GM10266 (cell line): ENCODE measurements around the gene LRRC7.

ENCODE experiments used
- DNase-seq: peaks from one replicate; pipeline ENCODE4 v3.0.0; 2012; ENCODE audit errors: extremely low spot score
- TF ChIP-seq, protein P1 (sequence below): IDR thresholded peaks from 2 replicates; pipeline ENCODE4 v1.5.1; 2012; ENCODE audit warnings: mild to moderate bottlenecking, low read depth; ENCODE audit not compliant: control insufficient read depth, insufficient read depth; ENCODE audit errors: missing control alignments

LRRC7 gene

DNA sequence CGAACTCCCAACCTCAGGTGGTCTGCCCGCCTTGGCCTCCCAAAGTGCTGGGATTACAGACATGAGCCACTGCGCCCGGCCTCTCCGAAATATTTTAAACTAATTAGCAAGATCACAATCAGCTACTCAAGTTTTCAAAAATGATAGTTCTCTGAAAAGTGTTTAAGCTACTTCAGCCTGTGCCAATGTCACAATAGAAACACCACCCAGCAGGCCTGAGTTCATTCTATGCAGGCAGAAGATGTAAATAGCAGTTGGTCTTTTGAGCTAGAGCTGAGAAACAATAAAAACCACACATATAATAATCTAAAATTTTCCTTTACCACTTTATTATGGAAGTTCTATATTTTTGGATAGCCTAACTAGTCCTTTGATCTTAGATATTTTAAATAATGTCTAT is 541.5 kb downstream of the LRRC7 start:
- TF ChIP-seq, protein P1, sequence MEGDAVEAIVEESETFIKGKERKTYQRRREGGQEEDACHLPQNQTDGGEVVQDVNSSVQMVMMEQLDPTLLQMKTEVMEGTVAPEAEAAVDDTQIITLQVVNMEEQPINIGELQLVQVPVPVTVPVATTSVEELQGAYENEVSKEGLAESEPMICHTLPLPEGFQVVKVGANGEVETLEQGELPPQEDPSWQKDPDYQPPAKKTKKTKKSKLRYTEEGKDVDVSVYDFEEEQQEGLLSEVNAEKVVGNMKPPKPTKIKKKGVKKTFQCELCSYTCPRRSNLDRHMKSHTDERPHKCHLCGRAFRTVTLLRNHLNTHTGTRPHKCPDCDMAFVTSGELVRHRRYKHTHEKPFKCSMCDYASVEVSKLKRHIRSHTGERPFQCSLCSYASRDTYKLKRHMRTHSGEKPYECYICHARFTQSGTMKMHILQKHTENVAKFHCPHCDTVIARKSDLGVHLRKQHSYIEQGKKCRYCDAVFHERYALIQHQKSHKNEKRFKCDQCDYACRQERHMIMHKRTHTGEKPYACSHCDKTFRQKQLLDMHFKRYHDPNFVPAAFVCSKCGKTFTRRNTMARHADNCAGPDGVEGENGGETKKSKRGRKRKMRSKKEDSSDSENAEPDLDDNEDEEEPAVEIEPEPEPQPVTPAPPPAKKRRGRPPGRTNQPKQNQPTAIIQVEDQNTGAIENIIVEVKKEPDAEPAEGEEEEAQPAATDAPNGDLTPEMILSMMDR, result no peak
- DNase-seq, result no peak

GRCh38 chr1:70112838-70113237 is 545.1 kb downstream of the LRRC7 start:
- DNase-seq, result no peak
- TF ChIP-seq, protein P1, result peak; percentile 8

GRCh38 chr1:70115315-70115714 is 547.6 kb downstream of the LRRC7 start:
- TF ChIP-seq, protein P1, result no peak
- no peak for DNase-seq

DNA sequence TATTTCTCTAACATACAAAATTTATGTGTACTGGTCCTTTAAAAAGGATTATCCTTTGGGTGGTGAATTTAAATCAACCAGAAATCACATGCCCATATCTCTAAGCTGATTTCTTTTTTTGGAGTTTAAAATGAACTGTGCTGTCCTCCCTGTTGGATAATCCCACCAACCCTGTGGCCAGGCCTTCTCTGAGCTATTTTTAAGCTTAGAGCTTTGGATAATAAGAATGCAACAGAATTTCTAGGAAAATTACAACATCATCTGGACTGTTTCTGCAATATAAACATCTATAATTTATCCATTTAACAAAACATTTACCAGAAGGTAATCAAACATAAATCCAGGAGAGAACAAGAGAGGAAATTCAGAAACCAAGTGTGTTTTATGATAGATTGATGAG is 549.3 kb downstream of the LRRC7 start:
- TF ChIP-seq, protein P1, result no peak
- no peak for DNase-seq

- no peak for DNase-seq
- TF ChIP-seq, protein P1, result no peak
Observed at GRCh38 chr1:70134148-70134547, 566.4 kb downstream of the LRRC7 start.

DNA sequence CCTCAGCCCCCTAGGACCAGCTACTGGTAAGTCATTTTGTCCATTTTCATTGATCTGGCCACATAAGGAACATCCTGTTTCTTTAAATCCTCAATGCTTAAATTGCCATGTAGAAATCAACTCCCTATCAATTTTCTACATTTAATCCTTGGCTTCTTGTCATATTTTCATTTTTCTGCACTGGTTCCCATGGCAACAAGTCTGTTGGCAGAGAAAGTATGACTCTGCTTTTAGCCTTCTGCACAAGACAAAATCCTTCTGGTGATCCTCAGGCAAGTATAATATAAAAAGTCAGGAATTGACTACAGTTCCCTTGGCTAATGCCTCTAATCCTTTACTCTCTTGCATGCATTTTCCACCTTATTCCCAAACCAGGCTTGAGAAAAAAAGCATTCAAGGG is 572.6 kb downstream of the LRRC7 start:
- TF ChIP-seq, protein P1, result no peak
- no peak for DNase-seq

DNA sequence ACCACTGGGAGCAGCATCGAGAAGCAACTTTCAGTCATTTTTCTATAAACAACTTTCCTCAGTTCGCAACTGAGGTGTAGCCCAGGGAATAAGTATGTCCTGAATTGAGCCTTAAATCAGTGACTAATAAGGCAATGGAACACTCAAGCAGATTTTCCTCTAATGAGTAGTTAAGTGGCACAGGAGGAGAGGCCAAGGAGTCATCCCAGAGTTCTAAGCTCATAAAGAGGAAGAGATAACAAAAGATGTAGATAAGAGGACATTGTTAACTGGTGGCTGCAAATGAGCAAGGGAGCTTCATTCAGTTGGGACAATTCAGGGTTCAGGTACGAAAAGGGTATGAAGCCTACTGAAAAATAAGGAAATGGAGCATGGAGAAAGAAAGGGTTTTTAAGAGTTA is 573.2 kb downstream of the LRRC7 start:
- TF ChIP-seq, protein P1, result no peak
- no peak for DNase-seq
